H1 (cell line): ENCODE results near the gene HES4. TPM values are rescaled to one million over a fixed set of nuclear protein-coding genes. Genes with fewer than 3 reads are reported as not detected.

Experiments
- BACH1 ChIP-seq: IDR thresholded peaks from 2 replicates; pipeline ENCODE4 v1.6.1; 2012; ENCODE audit warnings: low read length, improper control_type of control experiment
- CHD2 ChIP-seq: IDR thresholded peaks from 2 replicates; pipeline ENCODE4 v1.6.1; 2012; ENCODE audit warnings: low read length, improper control_type of control experiment
- CHD7 ChIP-seq: fragments of 300-600 bp; sonication (generic); IDR thresholded peaks from 2 replicates; pipeline ENCODE4 v1.7.1; 2012; ENCODE audit warnings: low read length, moderate library complexity, mild to moderate bottlenecking, inconsistent platforms; ENCODE audit not compliant: insufficient replicate concordance
- KDM1A ChIP-seq: fragments of 200-600, 300-600 bp; sonication (generic); IDR thresholded peaks from 2 replicates; pipeline ENCODE4 v1.7.1; 2016; ENCODE audit warnings: mild to moderate bottlenecking, low read length, borderline replicate concordance
- polyA plus RNA-seq, 7 experiments: library from polyadenylated mRNA; depleted of rRNA in 3 of 7; stranded (reverse) in 5 of 7; unstranded in 2 of 7; fragments of >200 nt in 5 of 7; fragments of 200-250 nt in 2 of 7; gene quantifications; 1 replicate in 5 of 7; 2 replicates in 1 of 7; 4 replicates in 1 of 7; pipeline versions ENCODE4 v1.2.1 to v1.2.3, GENCODE V29; 2011 to 2013; ENCODE audit warnings: missing spikeins in 2 of 7, mixed read lengths in 2 of 7
- total RNA-seq: library from RNA; stranded (reverse); fragmentation: NEBNext Ultra II Directional; extraction: Animal tissue kit (Norgen Biotek cat#: 25700); gene quantifications from 2 replicates; pipeline ENCODE4 v1.2.1, GENCODE V29; 2021

Gene HES4
- total and polyA plus RNA-seq, 2 of the 8 experiments (the other 6 are each of a cell fraction or from before 2014, with no cell fraction given): 2.8 to 3.5 TPM

GRCh38 chr1:1005774-1006304 is 5.9 kb upstream of the HES4 start (continued):
- TF ChIP-seq CHD7: no peak
- no peak for TF ChIP-seq CHD2
- no peak for TF ChIP-seq KDM1A
- no peak for TF ChIP-seq BACH1
- TF ChIP-seq, all 59 proteins: peak for 0
